Endometrial microvascular endothelial cells (primary cell): ENCODE measurements around the gene CHST12. TPM values are rescaled to one million over a fixed set of nuclear protein-coding genes. Genes with fewer than 3 reads are reported as not detected.
"Not testable (repeated sequence)": the region's sequence is repeated elsewhere in the genome, so short reads cannot be mapped to it uniquely, and the experiment has no call there.

Experiments
- in situ Hi-C: cut with HindIII; loops from 2 replicates; pipeline ENCODE4 v1.10.0; 2017; ENCODE audit warnings: low sequenced_read_pairs, low pct_unique_long_range_greater_than_20kb; ENCODE audit errors: inconsistent ontology term
- total RNA-seq: library from RNA; depleted of rRNA; stranded (reverse); fragments of >200 nt; gene quantifications from one replicate; pipeline ENCODE4 v1.2.3, GENCODE V29; 2015; ENCODE audit errors: inconsistent ontology term

Gene CHST12
- total RNA-seq, 1 donor from 2014 or later, result 11.9 TPM

DNA sequence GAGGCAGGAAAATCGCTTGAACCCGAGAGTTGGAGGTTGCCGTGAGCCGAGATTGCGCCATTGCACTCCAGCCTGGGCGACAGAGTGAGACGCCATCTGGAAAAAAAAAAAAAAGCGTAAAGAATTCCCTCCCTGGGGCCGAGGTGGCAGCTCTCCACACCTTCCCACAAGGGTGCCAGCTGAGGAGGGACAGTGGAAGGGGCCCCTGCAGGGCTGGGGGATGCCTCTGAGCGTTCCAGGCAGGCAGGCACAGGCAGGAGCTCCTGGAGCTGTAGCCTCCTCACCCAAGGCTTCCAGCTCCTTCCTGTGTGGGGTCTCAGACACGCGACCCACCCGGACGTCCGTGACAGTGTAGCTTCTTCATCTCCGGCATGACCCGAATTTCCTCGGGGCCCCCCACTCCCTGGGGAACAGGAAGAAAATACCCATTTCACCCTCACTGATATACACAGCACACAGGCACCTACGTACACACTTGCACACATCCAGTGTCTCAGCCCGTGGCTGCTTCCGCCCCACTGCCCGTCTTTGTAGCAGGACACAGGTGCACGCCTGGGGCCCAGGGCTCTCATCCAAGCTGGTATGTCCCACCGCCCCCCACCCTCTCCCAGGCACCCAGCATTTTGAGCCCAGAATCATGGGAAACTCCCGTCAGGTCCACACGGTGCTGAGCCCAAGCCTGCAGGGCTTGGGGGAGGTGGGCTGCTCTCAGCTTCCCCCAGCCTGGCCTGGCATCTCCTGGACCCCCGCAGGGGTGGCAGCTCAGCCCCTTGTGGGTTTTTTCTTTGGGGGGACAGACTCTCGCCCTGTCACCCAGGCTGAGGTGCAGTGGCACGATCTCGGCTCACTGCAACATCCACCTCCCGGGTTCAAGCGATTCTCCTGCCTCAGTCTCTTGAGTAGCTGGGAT is 47.0 kb downstream of the CHST12 start:
- in situ Hi-C loops, result no loop called here

DNA sequence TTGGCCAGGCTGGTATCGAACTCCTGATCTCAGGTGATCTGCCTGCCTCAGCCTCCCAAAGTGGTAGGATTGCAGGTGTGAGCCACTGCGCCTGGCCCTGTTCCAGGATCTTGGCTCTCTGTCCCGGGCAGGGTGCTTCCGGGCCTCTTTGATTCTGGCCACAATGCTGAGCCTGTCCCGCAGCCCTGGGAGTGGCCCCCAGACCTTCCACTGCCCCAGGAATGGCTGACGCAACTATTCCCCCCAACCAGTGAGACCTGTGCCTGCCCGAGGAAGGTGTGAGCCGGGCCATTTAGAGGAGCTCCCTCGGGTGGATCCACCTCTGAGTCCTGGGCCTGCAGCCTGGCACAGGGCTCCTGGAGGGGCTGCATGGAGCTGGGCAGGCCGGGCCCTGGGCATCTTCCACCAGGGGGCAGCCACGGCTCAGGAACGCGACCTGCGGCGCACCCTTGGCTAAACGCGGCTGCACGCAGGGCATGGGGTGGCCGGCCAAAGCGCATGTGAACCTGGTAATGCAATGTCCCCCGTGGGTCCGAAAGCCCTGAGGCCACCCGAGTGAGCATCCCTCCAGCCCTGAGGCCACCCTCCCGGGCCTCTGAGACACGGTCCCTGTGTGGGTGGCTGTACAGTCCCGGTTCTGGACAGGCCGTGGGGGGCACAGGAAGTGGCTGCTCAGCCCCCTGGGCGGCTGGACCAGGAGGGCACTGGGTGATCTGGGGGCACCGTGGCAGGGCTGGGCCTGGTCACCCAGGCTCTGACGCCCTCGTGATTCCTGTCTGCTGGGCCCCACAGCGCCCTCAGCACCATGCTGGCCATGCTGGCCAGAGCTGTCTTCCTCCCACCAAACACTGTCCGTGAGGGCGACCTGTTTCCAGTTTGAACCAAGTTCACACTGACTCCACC is 48.0 kb downstream of the CHST12 start:
- in situ Hi-C loops, result no loop called here

DNA sequence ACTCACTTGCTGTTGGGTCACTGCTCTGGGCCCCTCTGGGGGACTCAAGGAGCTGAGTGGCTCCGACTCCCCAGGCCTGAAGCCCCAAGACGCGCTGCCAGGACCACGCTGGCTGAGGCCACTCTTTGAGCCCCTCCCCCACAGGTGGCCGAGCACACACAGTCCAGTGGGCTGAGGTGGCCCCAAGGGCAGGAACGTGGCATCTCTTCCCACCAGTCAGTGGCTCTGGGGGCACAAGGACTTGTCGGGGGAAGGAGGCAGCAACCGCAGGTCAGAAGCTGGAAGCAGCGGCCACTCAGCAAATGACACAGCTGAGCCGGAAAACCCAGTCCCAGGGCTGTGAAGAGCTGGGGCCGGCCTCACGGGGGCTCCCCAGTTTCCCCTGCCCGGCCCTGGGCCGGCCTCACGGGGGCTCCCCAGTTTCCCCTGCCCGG is 48.7 kb downstream of the CHST12 start:
- in situ Hi-C loops, result no loop called here

DNA sequence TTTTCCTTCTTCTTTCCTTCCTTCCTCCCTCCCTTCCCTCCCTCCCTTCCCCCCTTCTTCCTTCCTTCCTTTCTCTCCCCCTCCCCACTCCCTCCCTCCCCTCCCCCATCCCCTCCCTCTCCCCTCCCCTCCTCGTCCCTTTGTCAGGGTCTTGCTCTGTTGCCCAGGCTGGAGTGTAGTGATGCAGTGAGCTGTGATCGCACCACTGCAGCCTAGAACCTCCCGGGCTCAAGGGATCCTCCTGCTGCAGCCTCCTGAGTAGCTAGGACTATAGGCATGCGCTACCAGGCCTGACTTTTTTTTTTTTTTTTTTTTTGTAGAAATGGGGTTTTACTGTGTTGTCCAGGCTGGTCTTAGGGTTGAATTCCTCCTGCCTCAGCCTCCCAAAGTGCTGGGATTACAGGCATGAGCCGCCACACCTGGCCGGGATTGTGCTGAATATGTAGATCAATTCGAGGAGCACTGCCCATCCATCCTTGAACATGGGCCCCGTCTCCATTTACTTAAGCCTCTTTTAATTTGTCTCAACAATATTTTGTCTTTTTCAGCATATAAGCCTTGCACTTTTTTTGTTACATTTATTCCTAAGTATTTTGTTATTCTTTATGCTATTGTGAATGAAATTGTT is 49.3 kb downstream of the CHST12 start:
- in situ Hi-C loops, result no loop called here

DNA sequence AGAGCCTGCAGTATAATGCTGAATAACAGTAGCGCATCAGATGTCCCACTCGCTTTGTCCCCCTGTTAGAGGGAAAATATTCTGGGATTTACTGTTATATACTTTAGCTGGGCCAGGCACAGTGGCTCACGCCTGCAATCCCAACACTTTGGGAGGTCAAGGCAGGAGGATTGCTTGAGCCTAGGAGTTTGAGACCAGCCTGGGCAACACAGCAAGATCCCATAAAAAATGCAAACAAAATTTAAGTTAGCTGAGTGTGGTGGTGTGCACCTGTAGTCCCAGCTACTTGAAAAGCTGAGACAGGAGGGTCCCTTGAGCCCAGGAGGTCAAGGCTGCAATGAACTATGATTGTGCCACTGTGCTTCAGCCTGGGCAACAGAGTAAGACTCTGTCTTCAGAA is 50.4 kb downstream of the CHST12 start:
- in situ Hi-C loops, result not testable (repeated sequence)

DNA sequence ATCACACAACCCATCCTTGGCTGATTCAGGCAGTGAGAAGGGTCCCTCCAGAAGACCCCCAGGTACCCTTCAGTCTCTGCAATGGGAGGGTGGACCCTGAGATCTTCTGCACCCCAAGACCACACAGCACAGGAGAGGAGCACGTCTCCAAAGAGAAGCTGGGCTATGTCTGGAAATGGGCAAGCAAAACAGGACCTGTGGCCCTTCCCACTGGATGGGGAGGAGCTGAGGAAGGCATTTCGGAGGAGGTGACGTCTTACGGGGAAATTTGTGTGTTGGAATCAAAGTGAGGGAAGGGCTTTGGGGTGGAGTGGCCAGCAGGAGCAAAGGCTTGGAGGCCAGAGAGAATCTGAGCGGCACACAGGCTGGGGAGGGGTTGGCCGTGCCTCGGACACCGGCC is 56.3 kb downstream of the CHST12 start:
- in situ Hi-C loops, result no loop called here

DNA sequence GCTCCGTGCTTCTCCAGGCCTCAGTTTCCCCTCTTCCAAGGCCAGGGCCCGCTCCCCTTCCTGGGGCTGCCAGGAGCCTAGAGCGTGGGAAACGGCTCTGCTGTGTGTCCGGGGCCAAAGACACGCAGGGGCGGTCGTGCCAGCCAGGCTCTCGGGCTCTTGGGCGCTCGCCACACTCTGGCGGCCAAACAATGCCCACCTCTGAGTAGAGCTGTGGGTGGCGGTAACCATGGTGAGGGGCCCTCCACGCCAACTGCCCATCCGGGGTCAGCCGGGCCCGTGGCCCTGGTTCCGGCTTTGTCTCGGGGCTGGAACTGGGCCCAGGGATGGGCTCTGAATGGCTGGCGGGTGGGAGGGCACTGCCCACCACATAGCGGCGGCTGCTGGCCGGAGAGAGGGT is 56.8 kb downstream of the CHST12 start:
- in situ Hi-C loops, result no loop called here

DNA sequence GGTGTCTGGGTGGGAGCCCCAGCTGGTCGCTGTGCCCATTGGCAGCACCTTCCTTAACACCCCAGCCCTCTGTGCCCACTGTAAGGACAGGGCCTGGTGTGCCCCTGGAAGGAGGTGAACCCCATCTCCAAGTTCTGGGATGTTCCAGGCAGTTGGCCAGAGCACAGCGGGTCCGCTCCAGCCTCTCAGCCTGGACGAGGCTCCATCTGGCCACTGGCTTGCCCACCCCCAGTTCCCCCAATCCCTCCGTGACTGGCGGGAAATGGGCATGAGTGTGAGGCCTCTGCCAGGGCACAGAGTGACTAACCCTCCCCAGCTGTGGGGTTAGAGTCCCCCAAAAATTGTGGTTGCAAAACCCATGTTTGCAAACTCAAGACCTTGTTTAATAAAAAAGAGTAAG is 57.2 kb downstream of the CHST12 start:
- in situ Hi-C loops, result no loop called here

DNA sequence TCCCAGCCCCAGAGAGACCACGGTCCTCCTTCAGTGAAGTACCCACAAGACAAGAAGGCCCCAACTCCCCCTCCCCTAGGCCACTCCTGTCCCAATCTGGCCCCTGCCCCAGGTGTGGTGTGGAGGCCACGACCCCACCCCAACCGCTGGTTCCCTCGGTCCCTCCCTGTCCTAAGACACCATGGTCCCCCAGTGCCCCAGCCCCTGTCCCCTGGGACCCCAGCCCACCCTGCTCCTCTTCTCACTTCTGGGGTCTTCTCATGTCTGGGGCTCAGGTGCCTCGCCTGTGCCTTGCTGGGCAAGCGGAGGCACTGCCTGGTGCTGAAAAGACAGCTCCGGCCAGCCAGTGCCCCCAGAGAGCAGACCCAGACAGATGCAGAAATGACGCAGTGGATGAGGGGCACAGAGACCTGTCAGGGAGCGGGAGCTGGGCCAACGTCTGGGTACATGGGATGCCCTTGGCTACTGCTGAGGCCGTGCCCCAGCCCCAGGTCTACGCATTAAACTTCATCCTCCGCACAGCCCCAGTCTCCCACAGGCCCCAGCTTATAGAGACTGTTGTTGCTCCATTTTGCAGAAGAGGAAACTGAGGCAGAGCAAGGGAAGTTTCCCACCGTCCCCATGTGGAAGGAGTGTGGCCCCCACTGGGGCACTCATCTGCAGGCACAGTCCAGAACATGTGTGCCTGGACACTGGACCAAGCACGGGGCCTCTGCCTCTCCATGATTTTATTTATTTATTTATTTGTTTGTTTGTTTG is 58.0 kb downstream of the CHST12 start:
- in situ Hi-C loops, result no loop called here

DNA sequence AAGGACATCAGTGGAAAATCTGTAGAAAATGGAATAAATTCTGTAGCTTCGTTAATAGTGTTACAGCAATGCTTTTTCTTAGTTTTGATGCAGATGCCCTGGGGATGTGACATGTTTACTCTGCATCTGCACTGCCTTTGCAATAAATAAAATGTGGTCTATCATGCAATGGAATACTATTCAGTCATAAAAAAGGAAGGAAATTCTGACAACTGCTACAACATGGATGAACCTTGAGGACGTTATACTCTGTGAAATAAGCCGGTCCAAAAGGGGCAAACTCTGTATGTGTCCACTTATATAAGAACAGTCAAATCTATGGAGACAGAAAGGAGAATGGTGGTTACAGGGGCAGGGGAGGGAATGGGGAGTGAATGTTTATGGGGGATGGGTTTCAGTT is 59.3 kb downstream of the CHST12 start:
- in situ Hi-C loops, result no loop called here

DNA sequence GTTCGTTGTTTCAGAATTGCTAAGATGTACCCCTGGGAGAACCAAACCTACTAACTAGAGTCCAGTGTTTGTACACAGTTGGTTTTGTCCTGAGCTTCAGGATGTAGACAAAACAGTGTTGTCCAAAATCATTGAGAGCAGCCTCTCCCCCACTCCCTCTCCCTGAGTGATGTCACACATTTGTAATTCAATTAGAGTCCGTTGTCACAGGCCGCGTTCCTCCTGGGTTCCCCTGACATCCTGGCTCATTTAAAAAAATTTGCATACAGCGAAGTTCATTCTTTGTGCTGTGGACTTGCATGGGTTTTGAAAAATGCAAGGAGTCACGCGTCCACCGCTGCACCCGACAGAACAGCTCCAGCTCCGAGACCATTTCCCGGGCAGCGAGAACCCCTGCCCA is 62.5 kb downstream of the CHST12 start:
- in situ Hi-C loops, result no loop called here

DNA sequence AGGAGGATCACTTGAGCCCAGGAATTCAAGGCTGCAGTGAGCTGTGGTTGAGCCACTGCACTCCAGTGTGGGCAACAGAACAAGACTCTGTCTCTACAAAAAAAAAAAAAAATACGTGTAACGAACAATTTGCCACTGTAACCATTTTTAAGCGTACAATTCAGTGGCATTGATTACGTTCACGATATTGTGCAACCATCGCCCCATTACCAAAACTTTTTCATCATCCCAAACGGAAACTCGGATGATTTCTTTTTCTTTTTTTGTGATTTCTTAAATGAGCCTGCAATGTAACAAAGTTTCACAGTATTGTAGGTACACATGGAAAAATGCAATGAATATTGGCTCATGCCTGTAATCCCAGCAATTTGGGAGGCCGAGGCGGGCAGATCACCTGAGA is 63.3 kb downstream of the CHST12 start:
- in situ Hi-C loops, result no loop called here

DNA sequence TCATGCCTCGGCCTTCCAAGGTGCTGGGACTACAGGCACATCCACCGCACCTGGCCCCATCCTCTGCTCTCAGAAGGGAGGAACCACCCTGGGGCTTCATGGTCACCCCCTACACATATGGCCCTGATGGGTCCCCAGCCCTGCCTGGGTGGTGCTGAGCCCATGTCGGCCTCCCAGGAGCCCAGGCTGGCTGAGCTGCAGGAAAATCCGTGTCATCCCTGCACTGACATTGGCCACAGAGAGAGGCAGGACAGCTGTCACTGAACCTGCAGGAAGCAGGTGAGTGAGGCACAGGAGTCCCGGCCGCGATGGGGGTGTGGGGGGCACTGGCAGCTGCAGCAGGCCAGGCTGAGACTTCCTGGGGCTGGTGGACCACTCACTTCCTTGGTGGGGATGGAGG is 64.8 kb downstream of the CHST12 start:
- in situ Hi-C loops, result no loop called here

DNA sequence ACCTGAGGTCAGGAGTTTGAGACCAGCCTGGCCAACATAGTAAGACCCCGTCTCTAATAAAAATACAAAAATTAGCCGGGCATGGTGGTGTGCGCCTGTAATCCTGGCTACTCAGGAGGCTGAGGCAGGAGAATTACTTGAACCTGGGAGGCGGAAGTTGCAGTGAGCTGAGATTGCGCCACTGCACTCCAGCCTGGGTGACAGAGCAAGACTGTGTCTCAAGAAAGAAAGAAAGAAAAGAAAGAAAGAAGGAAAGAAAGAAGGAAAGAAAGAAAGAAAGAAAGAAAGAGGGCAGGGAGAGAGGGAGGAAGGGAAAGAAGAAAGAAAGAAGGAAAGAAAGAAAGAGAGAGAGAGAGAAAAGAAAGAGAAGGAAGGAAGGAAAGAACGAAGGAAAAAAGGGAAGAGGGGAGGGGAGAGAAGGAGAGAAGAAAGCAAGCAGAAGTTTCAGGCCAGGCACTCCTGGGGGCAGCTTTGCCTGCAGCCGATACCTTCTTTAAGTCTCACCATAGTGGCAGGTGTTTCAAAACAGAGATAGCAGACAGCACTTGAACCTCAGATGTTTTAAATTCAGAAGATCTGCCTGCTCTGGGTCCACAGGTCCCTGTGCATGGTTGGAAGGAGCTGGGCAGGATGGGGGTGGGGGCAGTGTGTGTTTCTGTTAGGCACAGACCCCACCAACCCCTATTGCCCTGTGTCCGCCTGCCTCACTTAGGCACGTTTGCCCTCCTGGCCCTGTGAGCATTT is 66.2 kb downstream of the CHST12 start:
- in situ Hi-C loops, result not testable (repeated sequence)

DNA sequence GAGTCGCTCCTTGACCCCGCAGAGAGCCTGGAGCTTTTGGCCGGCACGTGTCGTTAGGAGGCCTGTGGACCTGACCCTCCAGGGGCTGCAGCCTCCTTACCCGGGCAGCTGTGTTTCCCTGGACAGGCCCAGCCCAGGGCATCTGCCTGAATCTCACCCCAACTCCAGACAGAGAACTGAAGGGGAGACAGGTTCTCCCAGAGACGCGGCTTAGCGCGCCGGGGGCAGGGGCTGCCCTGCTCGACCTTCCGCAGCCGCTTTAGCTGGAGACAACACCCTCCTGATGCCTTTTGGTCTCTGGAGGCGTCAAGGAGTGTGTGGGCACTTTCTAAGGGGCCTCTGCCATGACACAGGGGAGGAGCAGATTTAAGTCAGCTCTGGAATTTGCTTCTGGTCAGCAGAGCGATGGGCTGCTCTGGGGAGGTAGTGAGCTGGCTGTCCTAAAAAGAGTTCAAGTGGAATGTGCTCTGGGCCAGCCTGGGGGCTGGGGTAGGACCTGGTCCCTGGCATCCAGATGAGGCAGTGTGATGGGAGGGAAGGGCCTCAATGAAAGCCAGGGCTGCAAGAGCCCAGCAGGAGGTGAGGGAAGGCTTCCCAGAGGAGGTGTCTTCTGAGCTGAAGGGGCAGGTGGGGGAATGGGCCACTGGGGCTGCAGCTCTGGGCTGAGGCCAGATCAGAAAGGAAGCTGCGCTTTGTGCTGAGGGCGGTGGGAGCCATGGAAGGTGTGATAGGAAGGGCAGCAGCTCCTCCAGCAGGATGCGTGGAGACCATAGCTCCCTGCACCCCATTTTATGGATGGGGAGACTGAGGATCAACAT is 67.0 kb downstream of the CHST12 start:
- in situ Hi-C loops, result no loop called here

DNA sequence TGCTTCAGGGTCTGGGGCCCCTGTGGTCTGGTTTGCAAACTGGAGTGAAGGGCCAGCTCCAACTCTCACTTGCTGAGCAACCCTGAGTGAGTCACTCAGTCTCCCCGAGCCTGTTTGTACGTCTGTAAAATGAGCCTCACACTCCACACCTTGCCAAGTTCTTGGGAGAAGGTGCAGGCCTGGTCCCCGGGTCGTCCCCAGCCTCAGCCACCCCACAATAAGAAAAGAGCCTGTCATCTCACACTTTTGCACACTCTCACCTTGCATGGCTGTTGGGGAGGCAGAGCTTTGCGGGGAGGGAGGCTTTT is 67.6 kb downstream of the CHST12 start:
- in situ Hi-C loops, result no loop called here

DNA sequence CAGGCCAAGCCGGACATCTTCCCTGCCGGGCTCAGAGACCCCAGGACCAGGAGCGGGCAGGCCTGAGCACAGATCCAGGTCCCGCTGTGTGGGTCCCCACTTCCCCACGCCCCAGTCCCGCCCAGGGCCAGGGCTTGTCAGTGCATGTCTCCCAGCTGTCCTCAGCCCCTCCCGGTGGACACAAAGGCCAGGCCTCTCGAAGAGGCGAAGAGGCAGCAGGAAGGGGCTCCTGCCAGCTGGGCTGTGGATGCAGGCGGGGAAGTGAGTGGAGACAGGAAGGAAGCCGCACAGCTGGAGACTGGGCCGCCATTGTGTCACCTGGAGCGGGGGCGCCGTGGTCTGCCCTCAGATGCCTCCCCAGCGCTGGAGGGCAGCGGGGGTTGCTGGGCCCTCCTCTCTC is 68.0 kb downstream of the CHST12 start:
- in situ Hi-C loops, result no loop called here

DNA sequence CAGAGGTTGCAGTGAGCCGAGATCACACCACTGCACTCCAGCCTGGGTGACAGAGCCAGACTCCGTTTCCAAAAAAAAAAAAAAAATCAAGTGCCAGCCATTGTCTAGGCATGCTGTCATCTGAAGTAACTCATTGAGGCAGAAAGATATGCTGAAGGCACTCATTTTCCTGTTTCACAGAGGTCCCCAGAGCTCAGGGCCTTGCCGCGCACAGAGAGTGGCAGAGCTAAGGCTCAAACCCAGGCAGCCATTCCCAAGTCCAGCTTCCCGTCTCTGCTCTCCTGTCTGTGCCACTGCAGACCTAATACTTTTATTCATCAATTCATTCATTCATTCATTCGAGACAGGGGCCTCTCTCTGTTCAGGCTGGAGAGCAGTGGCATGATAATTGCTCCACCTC is 69.3 kb downstream of the CHST12 start:
- in situ Hi-C loops, result no loop called here
